CD4-positive, alpha-beta T cell treated with Interleukin-4 for 4 hours (primary cell): ENCODE results near the gene EID1.
"Not testable (repeated sequence)": the region's sequence is repeated elsewhere in the genome, so short reads cannot be mapped to it uniquely, and the experiment has no call there.

Source experiments
- DNase-seq: peaks from one replicate; pipeline ENCODE4 v3.0.0-alpha.2; 2020

Gene EID1, protein sequence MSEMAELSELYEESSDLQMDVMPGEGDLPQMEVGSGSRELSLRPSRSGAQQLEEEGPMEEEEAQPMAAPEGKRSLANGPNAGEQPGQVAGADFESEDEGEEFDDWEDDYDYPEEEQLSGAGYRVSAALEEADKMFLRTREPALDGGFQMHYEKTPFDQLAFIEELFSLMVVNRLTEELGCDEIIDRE

DNA sequence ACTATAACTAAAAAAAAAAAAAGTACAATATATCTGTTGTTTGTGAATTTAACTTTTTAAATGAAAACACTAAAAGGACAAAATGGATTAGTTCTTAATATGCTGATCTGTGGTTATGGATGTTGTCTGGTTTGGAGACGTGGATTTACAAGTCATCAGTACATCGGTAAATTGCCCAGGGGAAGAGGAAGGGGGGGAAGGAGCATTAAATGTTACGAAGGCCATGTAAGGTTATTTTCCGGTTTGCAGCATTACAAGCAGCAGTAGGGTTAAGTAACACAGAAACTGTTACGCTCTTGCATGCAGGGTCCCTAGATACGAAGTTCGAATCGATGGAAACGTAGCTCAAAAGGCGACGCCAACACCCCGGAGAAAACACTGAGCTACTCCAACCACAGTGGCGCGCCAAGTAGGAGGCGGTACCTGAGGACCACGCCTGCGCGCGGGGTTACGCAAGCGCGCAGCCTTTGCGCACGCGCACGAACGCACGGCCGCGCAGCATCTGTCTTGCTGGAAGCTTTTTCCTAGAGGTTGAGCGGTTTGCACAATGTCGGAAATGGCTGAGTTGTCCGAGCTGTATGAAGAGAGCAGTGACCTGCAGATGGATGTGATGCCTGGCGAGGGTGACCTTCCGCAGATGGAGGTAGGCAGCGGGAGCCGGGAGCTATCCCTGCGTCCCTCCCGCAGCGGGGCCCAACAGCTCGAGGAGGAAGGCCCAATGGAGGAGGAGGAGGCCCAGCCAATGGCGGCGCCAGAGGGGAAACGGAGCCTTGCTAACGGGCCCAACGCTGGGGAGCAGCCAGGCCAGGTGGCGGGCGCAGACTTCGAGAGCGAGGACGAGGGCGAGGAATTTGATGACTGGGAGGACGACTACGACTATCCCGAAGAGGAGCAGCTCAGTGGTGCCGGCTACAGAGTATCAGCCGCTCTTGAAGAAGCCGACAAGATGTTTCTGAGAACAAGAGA, at the start of gene EID1:
TSS of gene EID1 (plus strand) at position 505 of the 966 bp plus-strand sequence. CDS start at position 548, 43 bp downstream.
- peak; percentile 93 for DNase-seq

GRCh38 chr15:48828471-48828870, 49.5 kb upstream of the EID1 start:
- DNase-seq: no peak

GRCh38 chr15:48828906-48829305, 49.0 kb upstream of the EID1 start:
- DNase-seq: no peak

DNA sequence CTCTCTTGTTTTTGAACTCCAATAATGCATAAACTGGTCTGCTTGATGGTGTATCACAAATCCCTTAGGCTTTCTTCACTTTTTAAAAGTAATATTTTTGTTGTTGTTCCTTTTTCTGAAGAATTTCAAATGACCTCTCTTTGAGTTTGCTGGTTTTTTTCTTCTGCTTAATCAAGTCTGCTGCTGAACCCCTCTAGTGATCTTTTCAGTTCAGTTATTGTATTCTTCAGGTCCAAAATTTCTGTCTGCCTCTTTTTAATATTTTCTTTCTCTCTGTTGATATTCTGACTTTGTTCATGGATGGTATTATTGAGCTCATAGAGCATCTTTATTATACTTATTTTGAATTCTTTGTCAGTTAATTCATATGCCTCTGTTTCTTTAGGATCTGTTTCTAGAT, 45.3 kb upstream of the EID1 start:
- DNase-seq: no peak

- no peak for DNase-seq
Measured at GRCh38 chr15:48833526-48834239, 44.3 kb upstream of the EID1 start.

DNA sequence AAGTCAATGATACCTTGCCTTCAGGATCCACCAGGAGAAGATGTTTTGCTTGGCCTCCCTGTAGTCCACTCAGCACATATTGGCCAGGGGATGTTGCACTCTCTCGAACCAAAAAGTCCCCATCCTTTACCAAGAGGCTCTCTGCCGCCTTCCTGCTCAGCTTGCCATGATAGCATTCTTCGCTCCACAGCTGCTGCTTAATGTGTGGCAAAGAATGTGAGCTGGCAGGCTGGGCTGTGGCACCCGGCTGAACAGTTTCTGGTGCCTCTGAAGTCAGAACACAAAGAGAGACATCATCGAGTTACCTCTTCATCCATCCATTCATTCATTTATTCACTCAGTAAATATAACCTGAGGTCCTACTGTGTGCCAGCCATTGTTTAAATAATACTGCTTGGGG, 43.2 kb upstream of the EID1 start:
- no peak for DNase-seq

GRCh38 chr15:48842501-48842900, 35.4 kb upstream of the EID1 start:
- DNase-seq: no peak

GRCh38 chr15:48845123-48845522, 32.8 kb upstream of the EID1 start:
- no peak for DNase-seq

GRCh38 chr15:48850648-48851047, 27.3 kb upstream of the EID1 start:
- no peak for DNase-seq

- no peak for DNase-seq
Measured at GRCh38 chr15:48851956-48852355, 26.0 kb upstream of the EID1 start.

- DNase-seq: not testable (repeated sequence)
Measured at GRCh38 chr15:48854434-48854833, 23.5 kb upstream of the EID1 start.

- DNase-seq: no peak
Measured at GRCh38 chr15:48855501-48856440, 22.2 kb upstream of the EID1 start.

GRCh38 chr15:48856942-48857341, 21.0 kb upstream of the EID1 start:
- DNase-seq: no peak

DNA sequence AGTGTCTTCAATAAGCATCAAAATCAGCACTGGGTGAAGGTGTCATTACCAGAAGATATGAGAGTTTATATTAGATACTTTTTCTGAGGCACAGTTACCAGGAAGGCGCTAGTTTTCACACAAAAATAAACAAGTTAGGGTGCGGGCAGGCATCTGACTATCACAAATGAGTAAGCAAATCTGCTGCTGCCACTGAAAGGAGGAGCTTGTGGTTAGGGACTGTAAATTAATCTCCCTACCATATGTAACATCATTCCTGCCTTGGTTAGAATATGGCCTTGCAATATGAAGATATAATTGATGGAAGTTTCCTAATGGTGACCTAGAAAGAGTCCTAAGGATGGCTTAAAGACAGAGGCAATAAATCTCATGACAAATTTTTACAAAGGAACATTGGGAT, 19.5 kb upstream of the EID1 start:
- DNase-seq: no peak

DNA sequence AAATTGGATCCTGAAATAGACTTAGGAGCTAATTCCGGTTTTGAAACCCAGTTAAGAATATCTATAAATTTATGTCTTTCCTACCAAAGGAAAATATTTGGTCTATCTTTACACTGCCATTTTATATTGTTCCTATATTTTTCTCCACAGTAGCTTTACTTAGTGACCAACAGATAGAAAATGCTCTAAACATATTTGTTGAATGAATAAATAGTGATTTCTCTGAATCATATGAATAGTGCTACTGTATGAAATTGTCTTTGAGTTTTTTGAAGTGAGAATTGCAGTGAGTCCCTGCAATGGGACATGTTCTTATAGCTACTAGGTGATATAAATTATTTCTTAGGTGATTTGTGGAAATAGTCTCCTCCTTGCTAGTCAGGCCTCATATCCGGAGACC, 18.5 kb upstream of the EID1 start:
- DNase-seq: no peak

DNA sequence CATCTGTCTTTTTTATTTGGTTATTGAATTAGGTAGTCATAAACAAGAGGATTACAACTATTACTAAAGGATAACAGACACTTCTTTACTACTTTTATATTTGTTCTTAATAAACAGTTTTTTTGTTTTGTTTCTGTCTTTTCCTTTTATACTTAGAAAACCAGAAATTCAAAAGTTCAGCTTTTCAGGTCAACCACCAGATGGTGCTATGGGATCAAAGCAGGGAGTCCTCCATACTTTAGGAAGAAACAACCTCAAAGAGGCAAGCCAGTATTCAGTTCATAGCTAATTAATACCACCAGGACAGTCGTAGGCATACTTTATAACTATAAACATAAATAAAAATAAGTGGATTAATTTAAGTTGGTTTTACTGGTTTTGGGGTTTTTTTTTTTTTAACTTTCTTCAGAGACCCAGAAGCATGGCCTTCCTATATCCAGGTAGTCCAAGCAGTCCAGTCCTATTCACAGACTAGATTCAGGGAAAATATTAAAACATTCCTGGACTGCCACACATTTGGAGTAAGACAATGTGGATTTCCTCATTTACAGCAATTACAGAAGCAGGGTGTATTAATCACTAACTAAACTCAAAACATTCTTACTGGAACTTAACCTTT, 16.0 kb upstream of the EID1 start:
- peak; percentile 67 for DNase-seq

GRCh38 chr15:48862705-48863104, 15.2 kb upstream of the EID1 start:
- DNase-seq: no peak

DNA sequence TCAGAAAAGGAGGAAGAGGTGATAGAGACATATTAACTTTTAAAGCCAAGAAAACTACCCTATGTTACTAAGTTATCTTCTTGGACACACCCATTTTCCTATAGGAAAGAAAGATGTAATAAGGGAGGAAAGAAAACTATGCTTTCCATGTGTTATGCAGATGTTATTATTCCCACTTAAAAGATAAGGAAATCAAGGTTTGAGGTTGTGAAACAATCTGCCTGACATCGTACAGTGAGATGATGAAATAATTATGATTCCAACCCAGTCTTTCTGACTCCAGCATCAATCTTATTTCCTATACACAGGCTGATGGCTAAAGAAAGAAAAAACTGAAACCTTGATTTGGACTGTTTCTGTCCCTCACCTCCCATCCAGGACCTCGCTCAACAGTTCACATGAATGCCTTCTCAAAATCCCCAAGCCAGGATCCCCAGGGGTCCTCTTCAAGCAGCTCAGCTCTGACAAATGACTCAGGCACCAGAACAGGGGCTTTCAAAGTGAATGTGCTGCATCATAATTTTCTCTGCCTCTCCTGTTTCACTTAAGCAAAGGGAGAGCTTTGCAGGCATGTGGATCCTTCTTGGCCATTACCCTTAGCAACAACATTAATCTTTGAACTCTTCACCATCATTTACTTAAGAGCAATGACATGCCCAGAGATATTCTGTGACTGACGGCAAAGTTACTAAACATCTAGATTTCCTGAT, 12.4 kb upstream of the EID1 start:
- no peak for DNase-seq

DNA sequence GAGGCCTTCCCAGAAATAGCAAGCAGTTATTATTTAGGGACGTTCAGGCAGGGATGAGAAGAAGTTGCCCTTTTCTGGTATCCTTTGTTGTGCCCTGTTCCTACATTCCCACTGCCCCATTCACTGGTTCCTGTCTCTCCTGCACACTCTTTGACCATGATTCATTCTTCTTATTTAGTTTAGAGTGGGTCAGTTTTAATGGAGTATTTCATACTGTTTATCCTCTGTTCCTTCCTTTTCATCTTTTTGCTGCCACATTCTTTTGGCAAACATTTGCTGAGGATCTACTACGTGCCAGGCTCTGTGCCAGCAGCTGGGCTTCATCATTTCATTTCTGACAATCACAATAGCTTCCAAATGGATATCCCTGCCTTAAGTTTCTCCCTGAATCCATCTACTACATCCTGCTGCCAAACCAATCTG, 11.8 kb upstream of the EID1 start:
- DNase-seq: no peak

- DNase-seq: no peak
Measured at GRCh38 chr15:48868023-48868422, 9.9 kb upstream of the EID1 start.

DNA sequence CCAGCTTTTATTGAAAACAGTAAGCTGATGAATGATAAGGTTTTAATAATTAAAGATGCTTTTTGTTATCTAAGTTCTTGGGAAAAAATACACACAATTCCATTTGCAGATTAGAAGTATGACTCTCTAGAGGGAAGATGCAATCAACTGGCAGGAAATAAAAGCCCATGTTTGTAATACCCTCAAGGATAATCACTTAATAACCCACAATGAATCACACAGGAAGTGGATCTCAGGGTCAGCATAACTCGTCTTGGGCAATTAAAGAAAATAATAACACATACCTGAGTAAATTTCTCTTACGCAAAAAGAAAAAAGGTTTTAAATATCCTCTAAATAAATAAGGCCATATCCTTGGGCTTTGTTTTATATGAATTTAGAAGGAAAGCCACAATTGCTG, 9.4 kb upstream of the EID1 start:
- DNase-seq: no peak
